GM23338 (cell line): Measurements from ENCODE around the gene MUC13. TPM values are rescaled to one million over a fixed set of nuclear protein-coding genes. Genes with fewer than 3 reads are reported as not detected.
A peak's percentile ranks its signal among the peaks of the same experiment; 100 is the strongest.

Experiments
- ATAC-seq: fragments of 200-7000 bp; cut with Tn5 transposase; 3 replicates; pipeline ENCODE4 v1.9.1; 2020
- DNase-seq: peaks from one replicate; pipeline ENCODE4 v3.0.0-alpha.2; 2015; ENCODE audit warnings: low spot score
- H2AFZ ChIP-seq: fragments of 200-600 bp; sonication (generic); 2 replicates; pipeline ENCODE4 v1.8.0; 2016; ENCODE audit warnings: antibody characterized with exemption, mild to moderate bottlenecking, moderate library complexity
- H3F3A ChIP-seq: fragments of 200-600 bp; sonication (generic); replicated peaks from 2 replicates; pipeline ENCODE4 v1.8.0; 2017; ENCODE audit warnings: antibody characterized with exemption, mixed run types, low read depth
- H3K27ac ChIP-seq: fragments of 200-600 bp; sonication (generic); 2 replicates; pipeline ENCODE4 v1.6.1; 2016; ENCODE audit warnings: low read depth
- H3K27me3 ChIP-seq: fragments of 200-600 bp; sonication (generic); 2 replicates; pipeline ENCODE4 v1.8.0; 2016; ENCODE audit warnings: mild to moderate bottlenecking, mixed run types, moderate library complexity; ENCODE audit not compliant: insufficient read depth
- H3K36me3 ChIP-seq: fragments of 200-600 bp; sonication (generic); 2 replicates; pipeline ENCODE4 v1.8.0; 2016; ENCODE audit warnings: mild to moderate bottlenecking; ENCODE audit not compliant: insufficient read depth
- H3K4me1 ChIP-seq: fragments of 200-600 bp; sonication (generic); 2 replicates; pipeline ENCODE4 v1.8.0; 2016; ENCODE audit warnings: mild to moderate bottlenecking, moderate library complexity; ENCODE audit not compliant: insufficient read depth
- H3K4me2 ChIP-seq: fragments of 200-600 bp; sonication (generic); 2 replicates; pipeline ENCODE4 v1.7.1; 2017; ENCODE audit warnings: mixed run types
- H3K4me3 ChIP-seq: fragments of 200-600 bp; sonication (generic); 2 replicates; pipeline ENCODE4 v1.6.1; 2016; ENCODE audit warnings: mixed run types
- H3K79me2 ChIP-seq: fragments of 200-600 bp; sonication (generic); replicated peaks from 2 replicates; pipeline ENCODE4 v1.8.0; 2017; ENCODE audit warnings: mild to moderate bottlenecking; ENCODE audit not compliant: insufficient read depth
- H3K9me2 ChIP-seq: fragments of 200-600 bp; sonication (generic); 2 replicates; pipeline ENCODE4 v1.8.0; 2017; ENCODE audit not compliant: insufficient read depth
- H4K20me1 ChIP-seq: fragments of 200-600 bp; sonication (generic); replicated peaks from 2 replicates; pipeline ENCODE4 v1.8.0; 2017; ENCODE audit warnings: mild to moderate bottlenecking; ENCODE audit not compliant: insufficient read depth
- H3K27ac Mint-ChIP-seq: 2 replicates; pipeline ENCODE4 v1.8.0; 2020; ENCODE audit warnings: inconsistent platforms, mild to moderate bottlenecking, moderate library complexity, mixed read lengths
- H3K27me3 Mint-ChIP-seq: 3 replicates; pipeline ENCODE4 v1.8.0; 2022; ENCODE audit warnings: low read depth, mild to moderate bottlenecking, moderate library complexity, mixed read lengths, inconsistent platforms; ENCODE audit not compliant: insufficient read depth, poor library complexity
- H3K36me3 Mint-ChIP-seq: 3 replicates; pipeline ENCODE4 v1.8.0; 2021; ENCODE audit warnings: low read depth, mild to moderate bottlenecking, inconsistent platforms, moderate library complexity, mixed read lengths
- H3K4me1 Mint-ChIP-seq: 3 replicates; pipeline ENCODE4 v1.8.0; 2020; ENCODE audit warnings: mild to moderate bottlenecking, inconsistent platforms, mixed read lengths
- H3K4me3 Mint-ChIP-seq: 3 replicates; pipeline ENCODE4 v1.8.0; 2021; ENCODE audit warnings: moderate library complexity, mild to moderate bottlenecking, inconsistent platforms, mixed read lengths
- H3K9me3 Mint-ChIP-seq: 3 replicates; pipeline ENCODE4 v1.8.0; 2020; ENCODE audit warnings: moderate library complexity, mild to moderate bottlenecking, inconsistent platforms, mixed read lengths
- CREB1 ChIP-seq: fragments of 250-450 bp; sonication (Bioruptor Pico); IDR thresholded peaks from 2 replicates; pipeline ENCODE4 v1.5.0; 2020; ENCODE audit warnings: low read depth, mild to moderate bottlenecking, moderate library complexity
- CTCF ChIP-seq, 2 experiments: fragments of 200-600 bp in 1 of 2; sonication (generic) in 1 of 2; conservative IDR thresholded peaks; 2 replicates each; pipeline versions ENCODE4 v1.5.1 to v1.6.1; 2016 to 2017; ENCODE audit warnings: antibody characterized with exemption in 2 of 2, low read depth in 2 of 2, mild to moderate bottlenecking in 2 of 2, moderate library complexity in 1 of 2
- EZH2phosphoT487 ChIP-seq: fragments of 200-600 bp; sonication (generic); IDR thresholded peaks from one replicate; pipeline ENCODE4 v1.8.1; 2018; ENCODE audit warnings: antibody characterized with exemption; ENCODE audit not compliant: unreplicated experiment
- JUNB ChIP-seq: IDR thresholded peaks from one replicate; pipeline ENCODE4 v1.6.1; 2016; ENCODE audit warnings: antibody characterized with exemption; ENCODE audit not compliant: unreplicated experiment
- NANOG ChIP-seq: IDR thresholded peaks from 2 replicates; pipeline ENCODE4 v1.6.1; 2016; ENCODE audit warnings: antibody characterized with exemption, borderline replicate concordance
- POLR2AphosphoS5 ChIP-seq: IDR thresholded peaks from 2 replicates; pipeline ENCODE4 v1.6.1; 2016; ENCODE audit warnings: antibody characterized with exemption, low read depth
- REST ChIP-seq: IDR thresholded peaks from one replicate; pipeline ENCODE4 v1.6.1; 2018; ENCODE audit warnings: antibody characterized with exemption; ENCODE audit not compliant: unreplicated experiment
- STAT1 ChIP-seq: IDR thresholded peaks from one replicate; pipeline ENCODE4 v1.6.1; 2016; ENCODE audit warnings: antibody characterized with exemption; ENCODE audit not compliant: unreplicated experiment
- ZNF114 ChIP-seq: fragments of 250-450 bp; sonication (Bioruptor Pico); IDR thresholded peaks from 2 replicates; pipeline ENCODE4 v1.5.0; 2020; ENCODE audit warnings: mild to moderate bottlenecking, moderate library complexity
- ZNF462 ChIP-seq: fragments of 250-450 bp; sonication (Bioruptor Pico); IDR thresholded peaks from 2 replicates; pipeline ENCODE4 v1.5.0; 2020; ENCODE audit warnings: mild to moderate bottlenecking, moderate library complexity
- polyA plus RNA-seq: library from polyadenylated mRNA; unstranded; fragments of >200 nt; fragmentation: Nextera tagmentation; extraction: Ambion mirVana; gene quantifications from 2 replicates; pipeline ENCODE4 v1.2.1, GENCODE V29; 2016
- total RNA-seq: library from RNA; depleted of rRNA; stranded (reverse); fragments of >200 nt; shearing (Covaris generic); gene quantifications from 2 replicates; pipeline ENCODE4 v1.2.3, GENCODE V29; 2014

Gene MUC13
- total and polyA plus RNA-seq, 2 experiments from 2014 or later = not detected

GRCh38 chr3:124907957-124908356, 26.6 kb downstream of the MUC13 start:
- TF ChIP-seq EZH2phosphoT487 (no peak), STAT1 (no peak), CTCF (conservative IDR thresholded peaks at IDR 0.05; ENCODE audit: low read depth in 2 of 2) (no peak), POLR2AphosphoS5 (no peak), CREB1 (CRISPR knock-in tag) (no peak), ZNF462 (no peak), JUNB (no peak), NANOG (no peak), REST (no peak), ZNF114 (CRISPR knock-in tag) (no peak)
- H3K36me3 Mint-ChIP-seq = no peaks in the 10 kb centered on the region
- no peak overlapping the region for H3K27ac Mint-ChIP-seq
- Histone ChIP-seq H3K36me3 (no peaks in the 10 kb centered on the region), H3K27ac (no peak overlapping the region), H4K20me1 (no peaks in the 10 kb centered on the region), H3F3A (no peaks in the 10 kb centered on the region), H2AFZ (peak overlapping the region; percentile 6; the same call in 1 of the 2 replicates), H3K79me2 (no peaks in the 10 kb centered on the region), H3K9me2 (no peaks in the 10 kb centered on the region), H3K27me3 (no peaks in the 10 kb centered on the region), H3K4me3 (no peak overlapping the region), H3K4me1 (peaks cover 3% of the 10 kb centered on the region; the same call in 1 of the 2 replicates), H3K4me2 (no peak overlapping the region)
- peak; percentile 39 for DNase-seq
- no peaks in the 10 kb centered on the region for H3K9me3 Mint-ChIP-seq
- ATAC-seq = peak; percentile 87
- H3K27me3 Mint-ChIP-seq = peaks cover 2% of the 10 kb centered on the region
- H3K4me3 Mint-ChIP-seq = no peak overlapping the region
- peaks cover 9% of the 10 kb centered on the region for H3K4me1 Mint-ChIP-seq
